HG02642 (cell line): Measurements from ENCODE around the gene GABRG2.

Source experiments
- ATAC-seq: cut with Tn5 transposase; IDR thresholded peaks from one replicate; pipeline ENCODE4 v1.9.1; 2021; ENCODE audit warnings: mild to moderate bottlenecking; ENCODE audit not compliant: unreplicated experiment, poor library complexity

The GABRG2 gene

DNA sequence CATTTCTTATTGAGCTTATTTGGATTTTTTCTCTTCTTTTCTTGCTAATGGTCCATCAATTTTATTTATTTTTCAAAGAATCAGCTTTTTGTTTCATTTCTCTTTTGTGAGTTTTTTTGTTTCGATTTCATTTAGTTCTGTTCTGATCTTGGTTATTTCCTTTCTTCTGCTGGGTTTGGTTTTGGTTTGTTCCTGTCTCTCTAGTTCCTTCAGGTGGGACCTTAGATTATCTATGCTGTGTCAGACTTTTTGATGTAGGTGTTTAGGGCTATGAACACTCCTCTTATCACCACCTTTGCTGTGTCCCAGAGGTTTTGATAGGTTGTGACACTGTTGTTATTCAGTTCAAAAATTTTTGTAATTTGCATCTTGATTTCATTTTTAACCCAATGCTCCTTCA is 119.8 kb downstream of the GABRG2 start:
- ATAC-seq = no peak

- ATAC-seq = no peak
These were observed 122.1 kb downstream of the GABRG2 start for GRCh38 chr5:162189719-162190118.

DNA sequence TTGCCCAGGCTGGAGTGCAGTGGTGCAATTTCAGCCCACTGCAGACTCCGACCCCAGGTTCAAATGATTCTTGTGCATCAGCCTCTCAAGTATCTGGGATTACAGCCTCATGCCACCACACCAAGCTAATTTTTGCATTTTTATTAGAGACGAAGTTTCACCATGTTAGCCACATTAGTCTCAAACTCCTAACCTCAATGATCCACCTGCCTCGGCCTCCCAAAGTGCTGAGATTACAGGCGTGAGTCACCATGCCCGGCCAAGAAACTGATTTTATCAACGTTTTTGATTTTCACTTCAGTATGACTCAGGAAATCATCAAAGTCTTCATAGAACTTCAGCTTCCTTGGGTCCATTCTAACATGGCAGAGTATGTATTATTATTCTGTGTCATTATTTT is 125.4 kb downstream of the GABRG2 start:
- no peak for ATAC-seq

GRCh38 chr5:162196351-162196750 is 128.8 kb downstream of the GABRG2 start:
- ATAC-seq = no peak

GRCh38 chr5:162202285-162202880 is 134.8 kb downstream of the GABRG2 start:
- no peak for ATAC-seq
